ENCODE data around the gene CPNE5.

CPNE5 gene

GRCh38 chr6:36815962-36816735 is 23.1 kb downstream of the CPNE5 start:
- no peak for TF ChIP-seq USF1 (IDR thresholded peaks at IDR 0.05)
- TF ChIP-seq NFIC (IDR thresholded peaks at IDR 0.05): no peak
- TF ChIP-seq CEBPB (IDR thresholded peaks at IDR 0.05): no peak
- TF ChIP-seq TEAD4 (IDR thresholded peaks at IDR 0.05): no peak
- no peak for TF ChIP-seq CREB1 (IDR thresholded peaks at IDR 0.05; ENCODE audit: low read depth)
- TF ChIP-seq RAD21 (IDR thresholded peaks at IDR 0.05; ENCODE audit: low read depth): no peak

- TF ChIP-seq TEAD4 (IDR thresholded peaks at IDR 0.05): no peak
Measured at GRCh38 chr6:36814249-36814648, 25.0 kb downstream of the CPNE5 start.

GRCh38 chr6:36813526-36813925 is 25.7 kb downstream of the CPNE5 start:
- TF ChIP-seq TCF12 (IDR thresholded peaks at IDR 0.05; ENCODE audit: low read depth) (no peak), USF1 (IDR thresholded peaks at IDR 0.05) (no peak), MAX (IDR thresholded peaks at IDR 0.05) (no peak), CEBPB (IDR thresholded peaks at IDR 0.05) (no peak), CREB1 (IDR thresholded peaks at IDR 0.05; ENCODE audit: low read depth) (no peak), RAD21 (IDR thresholded peaks at IDR 0.05; ENCODE audit: low read depth) (no peak), EGR1 (IDR thresholded peaks at IDR 0.05) (no peak), EP300 (IDR thresholded peaks at IDR 0.05; ENCODE audit: borderline replicate concordance) (no peak), TEAD4 (IDR thresholded peaks at IDR 0.05) (no peak), YY1 (IDR thresholded peaks at IDR 0.05; ENCODE audit: low read depth) (no peak), FOXM1 (IDR thresholded peaks at IDR 0.05; ENCODE audit: borderline replicate concordance, low read depth) (no peak), ZBTB7A (IDR thresholded peaks at IDR 0.05; ENCODE audit: low read depth) (no peak)

- TF ChIP-seq USF1 (IDR thresholded peaks at IDR 0.05) (no peak), EP300 (IDR thresholded peaks at IDR 0.05; ENCODE audit: borderline replicate concordance) (no peak), RAD21 (IDR thresholded peaks at IDR 0.05; ENCODE audit: low read depth) (peak; percentile 34; the same call in 1 of the 2 replicates)
Measured at GRCh38 chr6:36809941-36810803, 29.1 kb downstream of the CPNE5 start.

- TF ChIP-seq CEBPB (IDR thresholded peaks at IDR 0.05) (no peak), EP300 (IDR thresholded peaks at IDR 0.05; ENCODE audit: borderline replicate concordance) (no peak), TEAD4 (IDR thresholded peaks at IDR 0.05) (no peak), TAF1 (IDR thresholded peaks at IDR 0.05; ENCODE audit: low read depth) (no peak)
Measured at GRCh38 chr6:36809156-36809555, 30.1 kb downstream of the CPNE5 start.

- no peak for TF ChIP-seq MAX (IDR thresholded peaks at IDR 0.05)
- TF ChIP-seq NFIC (IDR thresholded peaks at IDR 0.05): no peak
- no peak for TF ChIP-seq ZBTB7A (IDR thresholded peaks at IDR 0.05; ENCODE audit: low read depth)
- TF ChIP-seq CREB1 (IDR thresholded peaks at IDR 0.05; ENCODE audit: low read depth): no peak
- no peak for TF ChIP-seq YY1 (IDR thresholded peaks at IDR 0.05; ENCODE audit: low read depth)
- no peak for TF ChIP-seq RAD21 (IDR thresholded peaks at IDR 0.05; ENCODE audit: low read depth)
- TF ChIP-seq CEBPB (IDR thresholded peaks at IDR 0.05): no peak
- TF ChIP-seq TCF12 (IDR thresholded peaks at IDR 0.05; ENCODE audit: low read depth): no peak
- TF ChIP-seq EP300 (IDR thresholded peaks at IDR 0.05; ENCODE audit: borderline replicate concordance): no peak
- TF ChIP-seq TAF1 (IDR thresholded peaks at IDR 0.05; ENCODE audit: low read depth): no peak
- no peak for TF ChIP-seq FOXM1 (IDR thresholded peaks at IDR 0.05; ENCODE audit: borderline replicate concordance, low read depth)
- TF ChIP-seq EGR1 (IDR thresholded peaks at IDR 0.05): no peak
- no peak for TF ChIP-seq REST (IDR thresholded peaks at IDR 0.05; ENCODE audit: low read depth)
Measured at GRCh38 chr6:36808634-36809033, 30.6 kb downstream of the CPNE5 start.

- TF ChIP-seq USF1 (IDR thresholded peaks at IDR 0.05) (no peak), NFIC (IDR thresholded peaks at IDR 0.05) (no peak), EGR1 (IDR thresholded peaks at IDR 0.05) (no peak), MAX (IDR thresholded peaks at IDR 0.05) (no peak), TEAD4 (IDR thresholded peaks at IDR 0.05) (no peak), RAD21 (IDR thresholded peaks at IDR 0.05; ENCODE audit: low read depth) (no peak), REST (IDR thresholded peaks at IDR 0.05; ENCODE audit: low read depth) (no peak)
Measured at GRCh38 chr6:36807750-36808149, 31.5 kb downstream of the CPNE5 start.
